B cell (primary cell): ENCODE measurements around the gene GMIP. TPM values are rescaled to one million over a fixed set of nuclear protein-coding genes. Genes with fewer than 3 reads are reported as not detected.

ENCODE experiments used
- ATAC-seq: fragments of 200-7000 bp; cut with Tn5 transposase; one replicate; pipeline ENCODE4 v1.10.0; 2021; ENCODE audit warnings: low read depth, mild to moderate bottlenecking, moderate number of reproducible peaks, moderate library complexity
- CTCF ChIA-PET: fragments of 350-600 bp; sonication (Branson Sonifier 250); formaldehyde crosslinking; loops from one replicate; lab custom pipeline; 2021; ENCODE audit warnings: antibody characterized with exemption, inconsistent platforms; lab: Charles Lee
- POLR2A ChIA-PET: fragments of 350-600 bp; sonication (Branson Sonifier 250); formaldehyde crosslinking; loops from one replicate; lab custom pipeline; 2021; ENCODE audit warnings: antibody characterized with exemption; lab: Charles Lee
- DNase-seq: peaks from one replicate; pipeline ENCODE4 v3.0.0; 2013
- H2AFZ ChIP-seq: 2 replicates; pipeline ENCODE4 v1.6.1; 2012; ENCODE audit warnings: mild to moderate bottlenecking, low read depth, low read length; ENCODE audit not compliant: insufficient read depth, poor library complexity, severe bottlenecking
- H3K27ac ChIP-seq, 2 donors: 1 replicate in 1 of 2; 2 replicates in 1 of 2; pipeline ENCODE4 v1.5.1; 2012 to 2013; ENCODE audit warnings: low read length in 2 of 2, mild to moderate bottlenecking in 2 of 2, moderate library complexity in 1 of 2
- H3K27me3 ChIP-seq, 4 experiments: fragments of 200-600 bp in 1 of 4; sonication (generic) in 1 of 4; replicated peaks in 1 of 4; 1 replicate in 2 of 4; 2 replicates in 2 of 4; pipeline versions ENCODE4 v1.6.1 to v1.7.0; 2013 to 2016; ENCODE audit warnings: low read length in 3 of 4, mild to moderate bottlenecking in 2 of 4, mixed read lengths in 1 of 4, moderate library complexity in 1 of 4; ENCODE audit not compliant: insufficient read depth in 4 of 4, control insufficient read depth in 3 of 4; ENCODE audit errors: control extremely low read depth in 1 of 4
- H3K36me3 ChIP-seq, 2 experiments: replicated peaks in 1 of 2; 1 replicate in 1 of 2; 2 replicates in 1 of 2; pipeline versions ENCODE4 v1.6.1 to v1.7.1; 2013; ENCODE audit warnings: low read length in 1 of 2; ENCODE audit not compliant: insufficient read depth in 2 of 2, control insufficient read depth in 1 of 2; ENCODE audit errors: control extremely low read depth in 1 of 2, extremely low read depth in 1 of 2
- H3K4me1 ChIP-seq, 2 donors: fragments of 200-600 bp in 1 of 2; sonication (generic) in 1 of 2; 1 replicate in 1 of 2; 2 replicates in 1 of 2; pipeline versions ENCODE4 v1.5.1 to v1.6.1; 2013 to 2017; ENCODE audit warnings: low read length in 2 of 2; ENCODE audit not compliant: control insufficient read depth in 2 of 2, insufficient read depth in 2 of 2
- H3K4me2 ChIP-seq: replicated peaks from 2 replicates; pipeline ENCODE3; 2012; ENCODE audit warnings: mild to moderate bottlenecking, low read depth, low read length; ENCODE audit not compliant: poor library complexity, severe bottlenecking
- H3K4me3 ChIP-seq, 5 experiments: fragments of 200-600 bp in 1 of 5; sonication (generic) in 1 of 5; 1 replicate in 3 of 5; 2 replicates in 2 of 5; pipeline versions ENCODE4 v1.5.1 to v1.7.0; 2011 to 2016; ENCODE audit warnings: low read length in 4 of 5, mild to moderate bottlenecking in 4 of 5, low read depth in 2 of 5, control low read depth in 1 of 5, moderate library complexity in 1 of 5; ENCODE audit not compliant: insufficient read depth in 1 of 5; ENCODE audit errors: control extremely low read depth in 1 of 5, extremely low read depth in 1 of 5
- H3K79me2 ChIP-seq: fragments of 200-600 bp; sonication (generic); one replicate; pipeline ENCODE4 v1.6.0; 2016; ENCODE audit warnings: low read length; ENCODE audit not compliant: control insufficient read depth, insufficient read depth
- H3K9ac ChIP-seq: fragments of 200-600 bp; sonication (generic); 2 replicates; pipeline ENCODE4 v1.6.1; 2017; ENCODE audit warnings: mild to moderate bottlenecking, low read length, moderate library complexity
- H3K9me3 ChIP-seq, 3 donors: one replicate each; pipeline versions ENCODE4 v1.6.1 to v1.7.1; 2013; ENCODE audit warnings: low read length in 2 of 3; ENCODE audit not compliant: control insufficient read depth in 2 of 3, insufficient read depth in 1 of 3; ENCODE audit errors: control extremely low read depth in 1 of 3
- H4K20me1 ChIP-seq: 2 replicates; pipeline ENCODE4 v1.6.0; 2012; ENCODE audit warnings: mild to moderate bottlenecking, low read length; ENCODE audit not compliant: insufficient read depth, control insufficient read depth, poor library complexity, severe bottlenecking
- H3K27ac Mint-ChIP-seq: one replicate; pipeline ENCODE4 v1.8.0; 2021; ENCODE audit warnings: mixed read lengths
- H3K27me3 Mint-ChIP-seq: one replicate; pipeline ENCODE4 v1.8.0; 2021; ENCODE audit warnings: mixed read lengths
- H3K4me1 Mint-ChIP-seq: one replicate; pipeline ENCODE4 v1.8.0; 2021; ENCODE audit warnings: mixed read lengths
- H3K4me3 Mint-ChIP-seq: one replicate; pipeline ENCODE4 v1.8.0; 2021; ENCODE audit warnings: mixed read lengths
- H3K9me3 Mint-ChIP-seq: one replicate; pipeline ENCODE4 v1.8.0; 2022; ENCODE audit warnings: mixed read lengths; ENCODE audit not compliant: insufficient read depth
- CTCF ChIP-seq: fragments of 200-600 bp; IDR thresholded peaks from one replicate; pipeline ENCODE4 v1.8.0; 2022; ENCODE audit warnings: antibody characterized with exemption, mild to moderate bottlenecking
- EZH2 ChIP-seq: IDR thresholded peaks from 2 replicates; pipeline ENCODE4 v1.6.1; 2012; ENCODE audit warnings: borderline replicate concordance, low read depth, mild to moderate bottlenecking, moderate library complexity, low read length; ENCODE audit not compliant: insufficient read depth, poor library complexity, severe bottlenecking
- WGBS: methylation state at CpG from one replicate; pipeline ENCODE4 v1.1.5; 2013; ENCODE audit warnings: missing lambda C conversion rate; ENCODE audit not compliant: insufficient coverage; 5-methylcytosine and 5-hydroxymethylcytosine counted together
- intact Hi-C: fragments of 100-400 bp; cut with micrococcal nuclease; formaldehyde crosslinking; loops from one replicate; pipeline ENCODE4 v1.10.0; 2022
- polyA plus RNA-seq: library from polyadenylated mRNA; depleted of rRNA; stranded (reverse); fragments of >200 nt; gene quantifications from 2 replicates; pipeline ENCODE4 v1.2.3, GENCODE V29; 2012
- total RNA-seq, 2 donors: library from RNA; stranded (reverse); fragments of 120-200 nt in 1 of 2; gene quantifications; 1 replicate in 1 of 2; 2 replicates in 1 of 2; pipeline versions ENCODE4 v1.2.3 to v1.2.4, GENCODE V29; 2013 to 2022

The GMIP gene
- total and polyA plus RNA-seq, 2 donors (not counting 1 experiment from before 2014, with no cell fraction given): 57.0 to 112 TPM

GRCh38 chr19:19635313-19635702 is 8.1 kb downstream of the GMIP start:
- CTCF ChIA-PET: interaction anchor here (1.3 kb wide), 1 partner anchor 103 kb away, joined by 3 read pairs; no protein-coding TSS in a partner anchor
- Histone ChIP-seq H3K9me3 (peaks cover 0 to 4% (median 0%) of the 10 kb centered on the region in 3 donors), H3K4me2 (no peak overlapping the region), H3K36me3 (peaks cover 0 to 77% of the 10 kb centered on the region in 2 experiments), H3K27me3 (no peaks in the 10 kb centered on the region), H3K9ac (no peak overlapping the region), H2AFZ (no peak overlapping the region), H3K79me2 (peaks cover 32% of the 10 kb centered on the region), H3K4me1 (peaks cover 0 to 6% of the 10 kb centered on the region in 2 donors), H3K27ac (no peak overlapping the region), H4K20me1 (peaks cover 38% of the 10 kb centered on the region), H3K4me3 (no peak overlapping the region)
- H3K4me3 Mint-ChIP-seq: no peak overlapping the region
- intact Hi-C loops: no loop called here
- POLR2A ChIA-PET: no interaction called here
- no peaks in the 10 kb centered on the region for H3K27me3 Mint-ChIP-seq
- DNase-seq (no peak), ATAC-seq (no peak)
- peaks cover 2% of the 10 kb centered on the region for H3K4me1 Mint-ChIP-seq
- no peak overlapping the region for H3K27ac Mint-ChIP-seq
- WGBS: 99% methylated on average over 12 of the region's 14 CpGs
- no peaks in the 10 kb centered on the region for H3K9me3 Mint-ChIP-seq
- TF ChIP-seq EZH2 (no peak), CTCF (no peak)

- H3K27ac ChIP-seq: no peak overlapping the region
- H4K20me1 ChIP-seq: peaks cover 38% of the 10 kb centered on the region
- Mint-ChIP-seq H3K27me3 (no peaks in the 10 kb centered on the region), H3K27ac (no peak overlapping the region), H3K4me3 (no peak overlapping the region), H3K4me1 (peaks cover 2% of the 10 kb centered on the region), H3K9me3 (no peaks in the 10 kb centered on the region)
- ChIA-PET POLR2A (no interaction called here), CTCF (interaction anchor here (1.3 kb wide), 1 partner anchor 102 kb away, joined by 3 read pairs; no protein-coding TSS in a partner anchor)
- H3K4me3 ChIP-seq: no peak overlapping the region
- WGBS: 92% methylated on average over 36 of the region's 36 CpGs
- no peak for TF ChIP-seq EZH2
- no peak for TF ChIP-seq CTCF
- intact Hi-C loops: no loop called here
- peaks cover 0 to 4% (median 0%) of the 10 kb centered on the region in 3 donors for H3K9me3 ChIP-seq
- no peak overlapping the region for H2AFZ ChIP-seq
- no peak for DNase-seq
- peaks cover 0 to 6% of the 10 kb centered on the region in 2 donors for H3K4me1 ChIP-seq
- H3K4me2 ChIP-seq: no peak overlapping the region
- peaks cover 0 to 75% of the 10 kb centered on the region in 2 experiments for H3K36me3 ChIP-seq
- ATAC-seq: no peak
- H3K79me2 ChIP-seq: peaks cover 26% of the 10 kb centered on the region
- H3K9ac ChIP-seq: no peak overlapping the region
- no peaks in the 10 kb centered on the region for H3K27me3 ChIP-seq
Observed at GRCh38 chr19:19634516-19635312, 8.7 kb downstream of the GMIP start.
